ENCODE results near the gene MYL11.

The MYL11 gene

GRCh38 chr16:30349675-30350074, 24.9 kb upstream of the MYL11 start:
- H3K36me3 ChIP-seq (replicated peaks; ENCODE audit: insufficient read depth, low read length): peaks cover 2% of the 10 kb centered on the region; the same call in 1 of the 2 replicates
- no peak overlapping the region for H3K27ac ChIP-seq (ENCODE audit: low read length)
- no peaks in the 10 kb centered on the region for H3K9me3 ChIP-seq (replicated peaks; ENCODE audit: insufficient read depth, low read length)
- no peak overlapping the region for H3K9ac ChIP-seq (ENCODE audit: low read length)
- peaks cover 29% of the 10 kb centered on the region for H3K79me2 ChIP-seq (ENCODE audit: low read length)
- no peaks in the 10 kb centered on the region for H3K27me3 ChIP-seq (replicated peaks; ENCODE audit: insufficient read depth, low read length)
- no peak overlapping the region for H2AFZ ChIP-seq (ENCODE audit: low read length)
- no peaks in the 10 kb centered on the region for H3K9me2 ChIP-seq (replicated peaks; ENCODE audit: insufficient read depth, low read length)
- no peaks in the 10 kb centered on the region for H4K20me1 ChIP-seq (ENCODE audit: insufficient read depth, low read length)
- no peak for DNase-seq
- H3K4me3 ChIP-seq (ENCODE audit: low read length): no peak overlapping the region
- H3K4me2 ChIP-seq (ENCODE audit: low read depth, low read length): no peak overlapping the region
- TF ChIP-seq, protein P1, sequence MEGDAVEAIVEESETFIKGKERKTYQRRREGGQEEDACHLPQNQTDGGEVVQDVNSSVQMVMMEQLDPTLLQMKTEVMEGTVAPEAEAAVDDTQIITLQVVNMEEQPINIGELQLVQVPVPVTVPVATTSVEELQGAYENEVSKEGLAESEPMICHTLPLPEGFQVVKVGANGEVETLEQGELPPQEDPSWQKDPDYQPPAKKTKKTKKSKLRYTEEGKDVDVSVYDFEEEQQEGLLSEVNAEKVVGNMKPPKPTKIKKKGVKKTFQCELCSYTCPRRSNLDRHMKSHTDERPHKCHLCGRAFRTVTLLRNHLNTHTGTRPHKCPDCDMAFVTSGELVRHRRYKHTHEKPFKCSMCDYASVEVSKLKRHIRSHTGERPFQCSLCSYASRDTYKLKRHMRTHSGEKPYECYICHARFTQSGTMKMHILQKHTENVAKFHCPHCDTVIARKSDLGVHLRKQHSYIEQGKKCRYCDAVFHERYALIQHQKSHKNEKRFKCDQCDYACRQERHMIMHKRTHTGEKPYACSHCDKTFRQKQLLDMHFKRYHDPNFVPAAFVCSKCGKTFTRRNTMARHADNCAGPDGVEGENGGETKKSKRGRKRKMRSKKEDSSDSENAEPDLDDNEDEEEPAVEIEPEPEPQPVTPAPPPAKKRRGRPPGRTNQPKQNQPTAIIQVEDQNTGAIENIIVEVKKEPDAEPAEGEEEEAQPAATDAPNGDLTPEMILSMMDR (IDR thresholded peaks at IDR 0.05; ENCODE audit: low read length): no peak
- TF ChIP-seq EZH2phosphoT487 (IDR thresholded peaks at IDR 0.05; ENCODE audit: low read length) (no peak), EZH2 (optimal IDR thresholded peaks at IDR 0.05; ENCODE audit: low read depth, low read length) (no peak)
- H3K4me1 ChIP-seq (ENCODE audit: low read length): peaks cover 15% of the 10 kb centered on the region
- no peaks in the 10 kb centered on the region for H3F3A ChIP-seq (ENCODE audit: insufficient read depth, low read length)

- TF ChIP-seq EZH2 (optimal IDR thresholded peaks at IDR 0.05; ENCODE audit: low read depth, low read length): no peak
- TF ChIP-seq EZH2phosphoT487 (IDR thresholded peaks at IDR 0.05; ENCODE audit: low read length): no peak
- TF ChIP-seq, protein P1 (IDR thresholded peaks at IDR 0.05; ENCODE audit: low read length): no peak
- Histone ChIP-seq H3K27ac (ENCODE audit: low read length) (peak overlapping the region; percentile 33; the same call in 1 of the 2 replicates), H3K9ac (ENCODE audit: low read length) (no peak overlapping the region), H3F3A (ENCODE audit: insufficient read depth, low read length) (no peaks in the 10 kb centered on the region), H3K4me3 (ENCODE audit: low read length) (no peak overlapping the region), H3K79me2 (ENCODE audit: low read length) (peaks cover 35% of the 10 kb centered on the region), H3K4me1 (ENCODE audit: low read length) (peaks cover 15% of the 10 kb centered on the region), H3K36me3 (replicated peaks; ENCODE audit: insufficient read depth, low read length) (peaks cover 2% of the 10 kb centered on the region; the same call in 1 of the 2 replicates), H3K27me3 (replicated peaks; ENCODE audit: insufficient read depth, low read length) (no peaks in the 10 kb centered on the region), H4K20me1 (ENCODE audit: insufficient read depth, low read length) (no peaks in the 10 kb centered on the region), H3K9me2 (replicated peaks; ENCODE audit: insufficient read depth, low read length) (no peaks in the 10 kb centered on the region), H3K4me2 (ENCODE audit: low read depth, low read length) (0 out of 2 replicates have a peak overlapping the region, but pooled peaks have one; percentile 4), H2AFZ (ENCODE audit: low read length) (no peak overlapping the region), H3K9me3 (replicated peaks; ENCODE audit: insufficient read depth, low read length) (no peaks in the 10 kb centered on the region)
- peak; percentile 49 for DNase-seq
These were observed 24.3 kb upstream of the MYL11 start for GRCh38 chr16:30350134-30350871.

DNA sequence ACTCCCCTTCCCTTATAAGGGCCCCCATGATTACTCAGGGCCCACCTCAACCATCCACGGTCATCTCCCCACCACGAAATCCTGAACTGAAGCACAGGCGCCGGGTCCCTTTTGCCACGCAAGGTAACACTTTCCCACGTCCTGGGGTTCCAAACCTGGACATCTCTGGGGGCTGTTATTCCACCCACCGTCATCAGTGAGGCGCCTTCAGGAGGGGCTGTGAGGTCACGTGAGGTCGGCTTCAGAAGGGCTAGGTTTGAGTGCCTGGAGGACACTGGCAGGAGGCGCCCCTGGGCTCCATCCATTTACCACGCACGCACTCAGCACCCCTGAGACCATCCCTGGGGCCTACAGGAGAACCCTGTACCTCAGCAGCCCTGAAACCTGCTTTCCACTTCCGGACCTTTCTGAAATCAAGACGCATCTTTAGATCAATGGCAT, 23.6 kb upstream of the MYL11 start:
- Histone ChIP-seq H3F3A (ENCODE audit: insufficient read depth, low read length) (peaks cover 1% of the 10 kb centered on the region; the same call in 1 of the 2 replicates), H3K9me2 (replicated peaks; ENCODE audit: insufficient read depth, low read length) (no peaks in the 10 kb centered on the region), H3K4me3 (ENCODE audit: low read length) (no peak overlapping the region), H3K9me3 (replicated peaks; ENCODE audit: insufficient read depth, low read length) (no peaks in the 10 kb centered on the region), H3K79me2 (ENCODE audit: low read length) (peaks cover 42% of the 10 kb centered on the region), H2AFZ (ENCODE audit: low read length) (no peak overlapping the region), H3K27ac (ENCODE audit: low read length) (peak overlapping the region; percentile 33; the same call in 1 of the 2 replicates), H3K4me1 (ENCODE audit: low read length) (peaks cover 19% of the 10 kb centered on the region), H4K20me1 (ENCODE audit: insufficient read depth, low read length) (no peaks in the 10 kb centered on the region), H3K27me3 (replicated peaks; ENCODE audit: insufficient read depth, low read length) (no peaks in the 10 kb centered on the region), H3K4me2 (ENCODE audit: low read depth, low read length) (0 out of 2 replicates have a peak overlapping the region, but pooled peaks have one; percentile 4), H3K9ac (ENCODE audit: low read length) (no peak overlapping the region), H3K36me3 (replicated peaks; ENCODE audit: insufficient read depth, low read length) (peaks cover 2% of the 10 kb centered on the region; the same call in 1 of the 2 replicates)
- DNase-seq: no peak
- TF ChIP-seq EZH2phosphoT487 (IDR thresholded peaks at IDR 0.05; ENCODE audit: low read length) (no peak), EZH2 (optimal IDR thresholded peaks at IDR 0.05; ENCODE audit: low read depth, low read length) (no peak)
- TF ChIP-seq, protein P1 (IDR thresholded peaks at IDR 0.05; ENCODE audit: low read length): no peak
